ENCODE results near the gene AGPAT2.
A peak's percentile ranks its signal among the peaks of the same experiment; 100 is the strongest.

Gene AGPAT2

DNA sequence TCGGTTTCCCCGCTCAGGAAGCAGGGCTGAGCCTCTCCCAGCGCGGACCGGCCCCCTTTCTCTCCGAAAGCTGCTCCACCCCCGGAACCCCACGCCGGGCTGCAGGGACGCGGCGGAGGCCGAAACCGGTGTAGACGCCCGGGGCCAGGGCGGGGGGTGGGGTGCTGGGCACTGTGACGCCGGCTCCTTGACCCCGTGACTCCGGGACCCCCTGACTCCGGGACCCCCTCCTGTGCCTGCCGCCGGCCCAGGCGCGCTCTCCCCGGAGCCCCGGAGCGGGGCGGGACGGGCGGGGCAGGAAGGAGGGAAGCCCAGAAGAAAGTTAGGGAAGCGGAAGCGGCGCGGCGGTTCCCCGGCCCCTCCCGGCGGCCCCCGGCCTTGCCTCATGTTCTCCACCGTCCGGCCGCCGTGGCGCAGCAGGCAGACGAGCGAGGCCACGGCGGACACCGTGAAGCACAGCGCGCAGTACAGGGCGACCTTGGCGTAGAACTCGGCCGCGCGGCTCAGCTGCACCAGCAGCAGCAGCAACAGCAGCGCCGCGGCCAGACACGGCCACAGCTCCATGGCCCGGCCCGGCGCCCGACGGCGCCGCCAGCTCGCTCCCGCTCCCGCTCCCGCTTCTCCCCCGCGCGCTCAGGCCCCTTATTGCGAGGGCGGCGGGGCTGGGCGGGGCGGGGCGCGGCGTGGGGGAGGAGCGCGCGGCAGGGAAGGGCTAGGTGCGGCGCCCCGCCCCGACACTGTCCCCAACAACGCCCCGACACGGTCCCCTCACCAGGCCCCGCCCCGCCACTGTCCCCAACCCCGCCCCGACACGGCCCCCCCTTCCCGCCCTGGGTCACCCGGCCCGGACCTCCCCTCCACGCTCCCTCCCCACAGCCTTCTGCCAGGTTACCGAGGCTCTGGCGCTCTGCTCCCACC is at the start of gene AGPAT2:
Gene AGPAT2 (minus strand): TSS at position 664 of the 918 bp plus-strand sequence. CDS start 100 bp downstream, at position 564.
- DNase-seq (ENCODE audit: low spot score) = peak; percentile 75

DNA sequence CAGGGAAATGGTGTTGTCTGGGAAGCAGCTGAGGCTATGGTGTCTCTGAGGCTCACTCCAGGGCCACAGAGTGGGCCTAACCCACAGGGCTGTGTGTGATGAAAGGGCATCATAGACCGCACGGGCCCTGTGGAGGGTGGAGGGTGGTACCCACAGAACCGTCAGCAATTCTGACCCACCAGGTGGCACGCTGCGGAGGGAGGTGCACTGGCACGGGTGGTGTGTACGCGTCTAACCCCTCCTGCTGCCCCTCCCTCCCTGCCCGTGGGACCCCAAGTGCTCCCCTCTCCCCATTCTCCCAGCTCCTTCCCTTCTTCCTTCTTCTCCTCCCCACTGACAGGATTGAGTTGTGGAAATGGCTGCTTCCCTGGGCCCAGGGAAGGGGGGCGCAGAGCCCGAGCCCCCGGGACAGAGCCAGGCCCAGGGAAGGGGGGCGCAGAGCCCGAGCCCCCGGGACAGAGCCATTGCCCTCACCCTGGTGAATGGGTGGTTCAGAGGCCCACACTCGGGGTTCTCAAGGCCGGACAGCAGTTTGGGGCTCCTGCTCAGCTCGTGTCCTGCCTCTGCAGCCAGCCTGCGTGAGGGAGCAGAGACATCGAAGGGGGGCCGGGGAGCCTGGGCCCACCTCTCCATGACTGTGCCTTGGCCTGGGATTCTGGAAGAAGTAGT is 48.7 kb upstream of the AGPAT2 start:
- no peak for DNase-seq (ENCODE audit: low spot score)

DNA sequence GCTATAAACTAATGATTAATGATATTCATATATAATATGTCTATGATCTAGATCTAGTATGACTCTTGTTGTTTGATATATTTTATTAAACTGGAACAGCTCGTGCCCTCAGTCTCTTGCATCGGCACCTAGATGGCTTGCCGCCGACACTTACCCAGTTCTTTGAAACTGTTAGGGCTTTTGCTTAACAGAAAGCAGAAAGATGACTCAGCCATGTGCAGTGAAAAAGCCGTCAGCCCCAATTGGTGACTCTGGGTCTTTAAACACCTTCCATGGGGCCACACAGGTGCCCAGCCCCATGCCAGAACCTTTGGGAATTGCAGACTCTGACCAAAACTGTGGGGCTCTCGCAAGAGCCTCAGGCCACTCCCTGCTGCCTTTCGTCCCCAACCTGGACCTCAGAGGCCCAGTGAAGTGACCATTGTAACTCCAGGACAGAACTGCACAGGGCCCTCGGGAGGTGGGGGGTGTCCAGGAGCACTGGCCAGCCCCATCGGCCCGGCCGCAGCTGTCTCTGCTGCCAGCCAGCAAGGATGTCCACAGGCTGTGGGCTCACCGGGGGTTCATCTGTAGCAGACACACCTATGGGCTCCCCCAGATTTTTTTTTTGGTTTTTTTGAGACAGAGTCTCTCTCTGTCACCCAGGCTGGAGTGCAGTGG is 47.7 kb upstream of the AGPAT2 start:
- DNase-seq (ENCODE audit: low spot score) = no peak

DNA sequence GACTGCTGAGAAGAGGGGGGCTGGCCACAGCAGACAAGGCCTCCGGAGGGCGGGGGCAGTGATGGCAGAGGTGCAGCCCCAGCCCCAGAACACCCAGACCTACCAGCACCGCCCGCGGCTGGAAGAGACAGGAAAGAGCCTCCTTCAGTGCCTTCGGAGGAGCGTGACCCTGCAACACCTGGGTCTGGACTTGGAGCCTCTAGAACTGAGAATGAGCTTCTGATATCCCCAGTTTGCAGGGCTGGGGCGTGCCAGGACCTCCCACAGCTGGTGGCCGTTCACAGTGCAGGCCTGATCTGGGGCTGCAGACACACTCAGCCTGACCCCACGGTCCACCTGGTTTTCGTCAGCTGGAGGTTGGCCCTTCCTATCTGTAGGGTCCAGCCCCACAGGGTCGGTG is 46.4 kb upstream of the AGPAT2 start:
- no peak for DNase-seq (ENCODE audit: low spot score)

DNA sequence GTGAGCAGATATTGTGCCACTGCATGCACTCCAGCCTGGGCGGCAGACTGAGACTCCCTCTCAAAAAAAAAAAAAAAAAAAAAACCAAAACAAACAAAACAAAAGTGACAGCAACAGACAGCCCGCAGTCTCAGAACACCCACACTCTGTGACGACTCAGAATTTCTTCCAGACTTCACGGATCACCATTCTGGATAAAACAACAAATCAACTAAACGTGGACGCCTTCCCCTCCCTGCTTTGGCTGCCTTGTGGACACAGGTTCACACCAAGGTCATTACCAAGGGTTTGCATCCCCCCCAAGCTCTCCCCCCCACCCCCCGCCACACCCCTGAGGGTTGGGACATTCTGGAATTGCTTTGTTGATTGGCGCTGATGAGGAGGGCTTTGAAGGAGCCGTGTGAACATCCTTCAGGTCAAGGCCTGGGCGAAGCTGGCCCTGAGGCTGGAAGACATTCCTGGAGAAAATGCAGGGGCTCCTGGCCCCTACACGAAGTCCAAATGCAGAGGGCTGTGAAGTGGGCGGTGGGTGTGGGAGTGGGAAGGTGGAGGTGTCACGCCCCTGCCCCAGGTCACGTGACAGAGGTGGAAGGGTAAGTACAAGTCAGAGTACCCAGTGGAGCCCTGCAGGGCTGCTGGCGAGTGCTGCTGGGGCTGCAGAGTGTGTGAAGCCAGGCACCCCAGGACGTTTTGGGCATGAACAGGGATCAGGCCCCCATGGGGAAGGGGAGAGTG is 45.4 kb upstream of the AGPAT2 start:
- DNase-seq (ENCODE audit: low spot score) = no peak

DNA sequence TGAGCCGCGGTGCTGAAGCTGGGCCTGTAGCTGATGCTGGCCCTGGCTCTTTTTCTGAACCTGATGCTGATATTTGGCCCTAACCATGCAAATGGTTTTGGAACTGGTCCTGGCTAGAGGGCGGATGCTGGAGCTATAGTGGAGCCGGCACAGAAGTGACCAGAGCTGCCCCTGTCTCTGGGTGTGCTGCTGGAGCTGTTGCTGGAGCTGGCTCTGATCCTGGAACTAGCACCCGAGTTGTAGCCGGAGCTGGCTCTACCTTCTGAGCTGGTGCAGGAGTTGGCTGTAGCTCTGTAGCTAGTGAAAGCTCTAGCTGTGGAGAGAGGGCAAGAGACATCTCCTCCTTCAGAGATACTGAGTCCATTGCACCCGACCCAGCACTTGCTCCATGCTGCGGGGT is 42.7 kb upstream of the AGPAT2 start:
- no peak for DNase-seq (ENCODE audit: low spot score)

DNA sequence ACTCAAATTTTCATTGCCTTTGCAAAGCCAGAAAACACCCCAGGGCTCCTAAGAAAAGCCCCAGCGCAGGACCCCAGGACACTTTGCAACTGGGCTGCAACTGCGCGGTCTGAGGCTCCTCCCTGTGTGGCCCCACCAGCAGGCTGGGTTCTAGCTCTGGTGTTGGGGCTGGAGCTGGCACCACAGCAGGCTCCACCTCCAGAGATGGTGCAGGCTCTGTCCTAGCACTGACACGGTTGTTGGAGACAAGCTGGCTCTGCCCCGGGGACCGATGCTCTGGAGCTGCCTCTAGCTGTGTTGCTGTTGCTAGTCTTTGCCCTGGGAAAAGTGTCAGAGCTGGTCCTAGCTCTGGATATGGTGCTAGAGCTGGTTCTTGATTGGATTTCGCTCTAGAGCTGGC is 41.9 kb upstream of the AGPAT2 start:
- DNase-seq (ENCODE audit: low spot score) = no peak

DNA sequence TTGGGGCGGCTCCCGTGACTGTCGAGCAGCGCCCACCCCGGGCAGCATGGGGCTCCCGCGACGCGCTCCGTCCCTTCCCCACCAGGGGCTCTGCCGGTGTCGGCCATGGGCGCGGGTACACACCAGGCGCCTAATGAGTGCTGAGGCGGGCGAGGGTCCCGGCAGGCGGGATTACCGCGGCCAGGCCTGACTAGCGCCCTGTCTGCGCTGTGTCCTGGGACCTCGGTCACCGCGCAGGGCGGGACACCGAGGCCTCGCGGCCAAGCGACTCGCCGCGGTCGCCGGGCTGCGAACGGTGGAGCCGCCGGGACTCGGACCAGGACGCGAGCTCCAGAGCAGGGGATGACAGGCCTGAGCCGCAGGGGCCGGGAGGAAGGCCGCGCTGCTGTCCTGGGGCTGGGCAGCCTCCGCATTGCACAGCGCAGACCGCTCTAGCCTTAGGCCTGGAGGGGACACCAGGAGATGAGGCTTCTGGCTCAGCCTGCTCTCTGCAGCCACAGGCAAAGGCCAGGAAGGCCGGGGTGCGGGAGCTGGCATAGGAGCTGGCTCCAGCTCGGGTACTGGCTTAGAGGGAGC is 41.4 kb upstream of the AGPAT2 start:
- DNase-seq (ENCODE audit: low spot score) = peak; percentile 67

DNA sequence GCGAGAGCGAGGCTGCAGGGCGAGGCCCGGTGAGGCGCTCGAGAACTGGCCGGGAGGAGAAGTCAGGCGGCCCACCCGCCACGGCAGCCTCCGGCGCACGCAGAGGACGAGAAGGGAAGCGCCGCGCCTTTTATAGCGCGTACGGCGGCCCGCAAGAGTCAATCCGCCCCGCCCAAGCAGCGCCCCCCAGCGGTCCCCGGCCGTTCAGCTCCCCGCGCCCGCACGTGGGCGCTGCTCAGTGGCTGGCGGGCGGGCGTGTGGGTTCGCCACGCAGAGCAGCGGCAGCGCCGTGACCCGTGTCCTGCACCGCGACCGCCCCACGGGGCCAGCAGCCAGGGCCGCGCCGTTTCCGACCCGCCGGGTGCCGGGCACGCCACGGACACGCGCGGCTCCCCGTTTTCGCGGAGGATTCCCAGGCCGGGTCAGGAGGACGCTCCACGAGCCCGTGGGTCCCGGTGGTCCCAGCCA is 40.9 kb upstream of the AGPAT2 start:
- peak; percentile 97 for DNase-seq (ENCODE audit: low spot score)

DNA sequence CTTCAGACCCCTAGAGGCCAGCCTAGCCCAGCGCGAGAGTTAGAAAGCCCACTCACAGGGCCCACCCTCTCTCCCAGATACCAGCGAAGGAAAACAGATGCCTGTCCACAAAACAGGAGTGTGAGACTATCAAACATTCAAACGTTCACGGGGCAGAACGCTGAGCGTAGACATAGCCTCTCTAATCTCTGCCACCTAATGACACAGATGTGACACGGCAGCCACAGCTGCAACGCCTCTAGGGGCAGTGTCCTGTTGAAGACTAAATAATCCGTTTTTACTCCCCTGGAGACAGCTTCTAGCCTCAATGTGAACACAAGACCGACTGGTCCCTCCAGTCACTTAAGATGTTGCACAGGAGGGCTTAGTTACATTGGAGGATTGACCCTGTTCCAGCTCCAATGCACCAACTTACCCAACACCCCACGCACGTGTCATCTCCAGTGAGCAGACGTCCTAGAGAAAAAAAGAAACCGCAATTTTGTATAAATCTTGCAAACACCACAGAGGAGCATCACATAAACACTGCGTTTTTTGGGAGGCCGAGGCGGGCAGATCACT is 39.5 kb upstream of the AGPAT2 start:
- peak; percentile 46 for DNase-seq (ENCODE audit: low spot score)

DNA sequence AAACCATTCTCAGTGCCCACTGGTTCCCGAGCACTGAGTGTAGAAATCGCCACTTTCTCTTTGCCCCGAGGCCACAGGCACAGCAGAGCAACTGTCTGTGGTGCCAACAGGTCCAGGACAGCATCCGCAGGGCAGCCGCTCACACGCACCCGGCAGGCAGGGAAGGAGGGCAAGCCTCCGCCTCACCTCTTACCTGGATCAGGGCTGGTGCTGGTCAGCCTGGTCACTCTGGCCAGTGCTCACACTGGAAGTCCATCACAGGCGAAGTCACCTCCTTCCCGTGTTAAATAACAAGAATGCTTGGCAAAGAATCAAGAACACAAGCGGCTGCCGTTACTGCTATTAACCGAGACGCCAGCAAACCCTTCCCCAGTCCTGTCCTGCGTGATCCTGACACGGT is 38.9 kb upstream of the AGPAT2 start:
- DNase-seq (ENCODE audit: low spot score) = no peak

DNA sequence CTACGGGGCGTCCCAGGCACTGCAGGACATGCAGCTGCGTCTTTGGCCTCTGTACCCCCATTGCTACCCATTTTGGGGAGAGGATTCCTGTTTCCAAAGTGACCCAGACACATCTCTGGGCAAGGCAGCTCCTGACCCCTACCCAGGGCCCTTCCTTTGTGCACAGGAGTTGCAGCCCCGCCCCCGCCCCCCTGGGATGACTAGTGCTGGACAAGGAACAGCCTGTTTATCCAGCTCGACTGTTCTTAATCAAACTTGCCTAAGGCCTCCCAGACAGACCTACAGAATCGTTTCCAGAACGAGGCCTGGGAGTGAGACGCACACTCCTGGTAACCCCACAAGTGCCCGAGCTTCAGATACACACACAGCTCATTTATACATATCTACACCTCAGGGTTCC is 38.4 kb upstream of the AGPAT2 start:
- peak; percentile 46 for DNase-seq (ENCODE audit: low spot score)

DNA sequence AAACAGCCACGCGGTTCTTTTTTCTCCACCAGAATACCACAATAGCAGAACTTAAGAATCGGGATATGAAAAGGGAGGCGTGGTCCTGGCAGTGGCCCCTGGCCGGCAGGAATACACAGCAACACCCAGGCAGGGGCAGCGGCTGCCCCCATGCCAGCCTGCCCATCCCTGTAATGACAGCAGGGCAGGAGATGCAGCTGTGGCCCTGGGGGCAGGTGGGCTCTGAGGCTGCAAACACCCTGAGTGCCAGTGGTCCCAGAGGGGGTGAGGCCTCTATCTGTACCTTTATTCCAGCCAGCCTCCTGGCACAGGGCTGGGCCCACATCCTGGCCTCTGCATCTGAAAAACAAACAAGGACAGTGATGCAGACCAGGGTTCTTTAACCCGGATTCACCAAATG is 37.5 kb upstream of the AGPAT2 start:
- no peak for DNase-seq (ENCODE audit: low spot score)

DNA sequence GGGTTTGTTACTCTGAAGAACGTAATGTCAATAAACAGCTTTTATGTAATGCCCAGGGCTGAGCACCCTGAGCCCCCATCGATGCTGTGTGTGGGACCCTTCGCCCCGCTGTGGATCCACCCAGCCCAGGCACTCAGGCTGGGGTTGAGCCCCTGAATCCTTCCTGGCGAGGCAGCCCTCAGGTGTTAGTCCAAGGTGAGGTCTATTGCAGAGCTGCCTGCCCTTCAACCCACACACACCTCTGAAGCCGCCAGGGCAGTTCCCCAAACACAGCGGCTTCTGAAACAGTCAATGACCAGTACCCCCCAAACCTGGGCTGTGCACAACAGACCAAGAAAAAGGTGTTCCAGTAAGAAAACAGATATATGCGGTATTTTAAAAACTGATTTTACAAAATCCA is 36.7 kb upstream of the AGPAT2 start:
- DNase-seq (ENCODE audit: low spot score) = no peak

DNA sequence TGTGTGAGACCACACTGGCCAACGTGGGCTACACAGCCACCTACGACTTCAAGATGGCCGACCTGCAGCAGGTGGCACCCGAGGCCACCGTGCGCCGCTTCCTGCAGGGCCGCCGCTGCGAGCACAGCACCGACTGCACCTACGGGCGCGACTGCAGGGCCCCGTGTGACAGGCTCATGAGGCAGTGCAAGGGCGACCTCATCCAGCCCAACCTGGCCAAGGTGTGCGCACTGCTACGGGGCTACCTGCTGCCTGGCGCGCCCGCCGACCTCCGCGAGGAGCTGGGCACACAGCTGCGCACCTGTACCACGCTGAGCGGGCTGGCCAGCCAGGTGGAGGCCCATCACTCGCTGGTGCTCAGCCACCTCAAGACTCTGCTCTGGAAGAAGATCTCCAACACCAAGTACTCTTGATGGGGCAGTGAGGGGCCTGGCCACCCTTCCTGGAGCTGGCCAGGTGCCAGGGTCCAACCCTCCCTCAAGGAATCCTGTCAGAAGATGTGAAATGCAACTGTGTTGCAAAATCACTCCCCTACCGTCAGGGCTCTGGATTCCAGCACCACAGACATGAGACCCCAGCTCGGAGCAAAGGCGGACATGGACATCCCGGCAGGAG is 36.2 kb upstream of the AGPAT2 start:
- no peak for DNase-seq (ENCODE audit: low spot score)

DNA sequence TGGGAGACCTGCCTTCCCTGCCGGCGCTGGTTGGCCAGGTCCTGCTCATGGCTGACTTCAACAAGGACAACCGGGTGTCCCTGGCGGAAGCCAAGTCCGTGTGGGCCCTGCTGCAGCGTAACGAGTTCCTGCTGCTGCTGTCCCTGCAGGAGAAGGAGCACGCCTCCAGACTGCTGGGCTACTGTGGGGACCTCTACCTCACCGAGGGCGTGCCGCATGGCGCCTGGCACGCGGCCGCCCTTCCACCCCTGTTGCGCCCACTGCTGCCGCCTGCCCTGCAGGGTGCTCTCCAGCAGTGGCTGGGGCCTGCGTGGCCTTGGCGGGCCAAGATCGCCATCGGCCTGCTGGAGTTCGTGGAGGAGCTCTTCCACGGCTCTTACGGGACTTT is 35.7 kb upstream of the AGPAT2 start:
- no peak for DNase-seq (ENCODE audit: low spot score)

DNA sequence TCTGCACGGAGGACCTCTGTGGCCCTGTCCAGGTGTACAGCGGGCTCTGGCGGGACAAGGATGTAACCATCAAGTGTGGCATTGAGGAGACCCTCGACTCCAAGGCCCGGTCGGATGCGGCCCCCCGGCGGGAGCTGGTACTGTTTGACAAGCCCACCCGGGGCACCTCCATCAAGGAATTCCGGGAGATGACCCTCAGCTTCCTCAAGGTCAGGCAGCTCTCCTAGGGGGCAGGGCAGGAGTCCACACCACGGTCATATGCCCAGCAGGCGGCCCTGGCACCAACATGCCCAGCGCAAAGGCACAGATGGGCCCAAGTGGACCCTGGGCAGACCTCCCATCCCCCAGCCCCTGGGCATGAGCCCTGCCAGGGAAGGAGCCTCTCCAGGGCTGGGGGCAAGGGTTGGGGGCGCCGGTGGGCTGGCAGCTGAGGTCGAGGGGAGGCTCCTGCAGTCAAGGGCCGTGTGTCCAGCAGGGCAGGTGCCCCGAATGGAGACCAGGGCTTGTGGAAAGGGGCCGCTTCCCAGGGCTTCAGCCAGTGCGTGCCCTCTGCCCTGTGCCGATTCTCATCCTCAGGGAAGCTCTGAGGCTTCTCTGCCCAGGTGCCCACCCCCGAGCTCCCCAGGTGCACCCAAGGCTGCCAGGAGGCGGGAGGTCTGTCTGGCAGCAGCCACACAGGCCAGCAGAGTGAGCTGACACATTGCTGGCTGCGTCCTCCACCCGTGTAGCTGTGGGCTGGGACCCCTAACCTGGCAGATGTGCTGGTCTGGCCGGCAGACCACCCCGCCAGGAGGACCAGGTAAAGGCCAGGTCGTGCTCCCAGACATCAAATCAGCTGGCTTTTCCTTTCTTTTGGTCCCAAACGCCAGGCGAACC is 35.1 kb upstream of the AGPAT2 start:
- no peak for DNase-seq (ENCODE audit: low spot score)

DNA sequence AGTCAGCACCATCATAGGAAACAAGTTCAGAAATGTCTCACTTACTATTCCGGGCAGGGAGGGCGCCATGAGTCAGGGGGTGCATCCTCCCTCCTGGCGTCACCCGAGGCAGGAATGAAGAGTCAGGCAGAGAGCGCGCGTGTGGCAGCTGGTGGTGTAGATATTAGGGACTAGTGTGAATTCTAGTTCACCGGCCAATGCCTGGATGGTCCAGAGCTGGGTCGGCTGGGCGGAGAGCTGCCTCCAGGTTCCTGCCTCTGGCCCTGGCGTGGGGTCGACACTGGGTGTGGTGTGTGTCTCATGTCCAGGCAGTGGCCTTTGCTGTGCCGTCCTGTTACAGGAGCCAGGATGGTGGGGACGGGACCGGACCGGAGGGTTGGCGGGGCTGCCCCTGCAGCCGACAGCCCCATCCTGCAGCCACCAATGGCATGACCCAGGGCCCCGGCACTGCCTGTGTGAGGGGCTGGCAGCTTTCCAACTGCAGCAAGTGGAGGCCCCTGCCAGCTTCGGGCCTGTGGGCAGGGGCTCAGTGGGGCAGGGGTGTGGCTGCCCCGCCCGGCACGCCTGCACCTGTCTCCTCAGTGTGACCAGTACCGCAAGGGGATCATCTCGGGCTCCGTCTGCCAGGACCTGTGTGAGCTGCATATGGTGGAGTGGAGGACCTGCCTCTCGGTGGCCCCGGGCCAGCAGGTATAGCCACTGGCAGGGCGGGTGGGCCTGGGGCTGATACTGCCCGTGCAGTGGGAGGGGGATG is 34.3 kb upstream of the AGPAT2 start:
- peak; percentile 69 for DNase-seq (ENCODE audit: low spot score)

DNA sequence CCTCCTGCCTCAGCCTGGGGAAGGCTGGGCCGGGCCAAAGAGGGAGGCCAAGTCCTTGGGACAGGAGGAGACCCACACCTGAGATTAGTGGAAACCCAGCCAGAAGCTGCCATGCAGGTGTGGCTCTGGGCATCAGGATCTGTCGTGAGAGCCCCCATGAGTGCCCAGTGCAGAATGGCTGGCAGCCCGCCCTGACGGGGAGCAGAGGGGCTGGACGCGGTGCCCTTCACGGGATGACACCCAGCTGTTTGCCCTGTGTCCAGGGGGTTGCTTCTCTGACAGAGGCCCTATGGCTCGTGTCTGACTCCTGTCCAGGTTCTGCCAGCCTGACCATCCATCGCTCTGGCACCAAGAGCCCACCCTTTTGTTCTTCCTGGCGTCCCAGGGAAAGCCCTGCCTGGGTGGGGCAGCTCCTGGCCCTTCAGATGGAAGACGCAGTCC is 33.7 kb upstream of the AGPAT2 start:
- DNase-seq (ENCODE audit: low spot score) = no peak

Data from AG08395 (cell line).